Prostate gland (tissue), 2 donors: ENCODE data around the gene PDE8B.

ENCODE experiments used
- CTCF ChIP-seq, 4 experiments: fragments of 200-600 bp in 2 of 4; fragments of 450-650 bp in 2 of 4; sonication (generic) in 2 of 4; IDR thresholded peaks; 1 replicate in 3 of 4; 2 replicates in 1 of 4; pipeline ENCODE4 v1.5.1; 2016 to 2019; ENCODE audit warnings: antibody characterized with exemption in 4 of 4, mild to moderate bottlenecking in 2 of 4, moderate library complexity in 2 of 4
- POLR2A ChIP-seq: fragments of 450-650 bp; IDR thresholded peaks from one replicate; pipeline ENCODE4 v1.6.1; 2016; ENCODE audit warnings: antibody characterized with exemption, mild to moderate bottlenecking

GRCh38 chr5:77389746-77390145 is 179.3 kb downstream of the PDE8B start:
- TF ChIP-seq CTCF (IDR thresholded peaks at IDR 0.05), result no peak
- TF ChIP-seq POLR2A, result no peak
